GM18507 (cell line): Measurements from ENCODE around the gene DPYD.
"Not testable (repeated sequence)": the region's sequence is repeated elsewhere in the genome, so short reads cannot be mapped to it uniquely, and the experiment has no call there.

Experiments
- DNase-seq: peaks from one replicate; pipeline ENCODE4 v3.0.0; 2011; ENCODE audit warnings: low read depth; ENCODE audit not compliant: insufficient read length; ENCODE audit errors: extremely low spot score
- FAIRE-seq: peaks from 2 replicates; lab custom pipeline; 2011; peaks lifted over from hg19 to GRCh38; lab: Jason Lieb, UNC

DPYD gene

DNA sequence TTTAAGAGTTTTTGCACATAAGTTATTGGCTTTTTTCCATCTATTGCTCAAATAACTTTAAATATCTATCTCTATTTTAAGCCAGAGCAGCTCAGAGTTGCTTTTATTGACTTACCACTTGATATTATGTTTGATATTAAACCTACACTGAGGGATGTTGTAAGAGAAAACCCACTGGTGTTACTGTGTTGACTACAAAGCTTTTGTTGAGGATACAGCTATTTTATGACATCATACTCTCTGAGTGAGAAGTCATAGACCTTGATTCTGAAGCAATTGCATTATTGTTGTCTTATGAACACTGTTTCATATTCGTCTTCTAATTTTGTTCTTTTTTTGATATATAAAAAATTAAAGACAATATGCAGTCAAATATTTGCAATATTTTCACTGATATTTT is 638.9 kb downstream of the DPYD start:
- no peak for FAIRE-seq
- DNase-seq: no peak

DNA sequence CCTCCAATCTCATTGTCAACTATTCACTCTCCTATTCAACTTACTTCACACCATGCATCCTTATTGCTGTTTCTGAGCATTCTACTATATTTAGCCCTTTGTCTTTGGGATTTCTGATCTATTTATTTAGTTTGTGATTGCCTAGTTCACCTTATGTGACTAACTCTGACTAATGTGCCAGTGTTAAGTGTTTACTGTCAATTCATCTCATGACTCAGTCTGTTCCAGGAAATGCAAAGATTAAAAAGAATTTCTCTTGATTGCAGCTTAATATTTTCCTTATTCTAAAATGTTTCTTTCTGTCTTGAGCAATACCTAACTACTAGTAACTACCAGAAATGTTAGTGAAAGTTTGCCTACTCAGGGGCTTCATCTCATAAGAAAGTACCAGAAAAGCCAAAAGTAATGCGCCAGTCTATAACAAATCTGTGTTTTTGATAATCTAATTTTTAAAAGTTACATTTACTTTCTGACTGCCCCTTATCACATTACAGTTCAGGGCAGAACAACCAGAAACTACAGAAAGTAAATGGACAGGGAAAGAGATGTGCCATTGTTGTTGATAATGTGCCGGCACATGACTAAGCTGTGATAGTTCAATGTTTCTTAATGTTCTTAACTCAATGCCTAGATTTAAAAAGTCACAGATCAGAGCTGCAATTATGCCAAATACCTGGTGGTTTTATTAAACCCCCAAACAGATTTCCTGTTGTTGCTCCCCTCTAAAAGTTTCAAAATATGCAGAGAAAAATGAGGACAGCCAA is 642.8 kb downstream of the DPYD start:
- no peak for DNase-seq
- FAIRE-seq: no peak

DNA sequence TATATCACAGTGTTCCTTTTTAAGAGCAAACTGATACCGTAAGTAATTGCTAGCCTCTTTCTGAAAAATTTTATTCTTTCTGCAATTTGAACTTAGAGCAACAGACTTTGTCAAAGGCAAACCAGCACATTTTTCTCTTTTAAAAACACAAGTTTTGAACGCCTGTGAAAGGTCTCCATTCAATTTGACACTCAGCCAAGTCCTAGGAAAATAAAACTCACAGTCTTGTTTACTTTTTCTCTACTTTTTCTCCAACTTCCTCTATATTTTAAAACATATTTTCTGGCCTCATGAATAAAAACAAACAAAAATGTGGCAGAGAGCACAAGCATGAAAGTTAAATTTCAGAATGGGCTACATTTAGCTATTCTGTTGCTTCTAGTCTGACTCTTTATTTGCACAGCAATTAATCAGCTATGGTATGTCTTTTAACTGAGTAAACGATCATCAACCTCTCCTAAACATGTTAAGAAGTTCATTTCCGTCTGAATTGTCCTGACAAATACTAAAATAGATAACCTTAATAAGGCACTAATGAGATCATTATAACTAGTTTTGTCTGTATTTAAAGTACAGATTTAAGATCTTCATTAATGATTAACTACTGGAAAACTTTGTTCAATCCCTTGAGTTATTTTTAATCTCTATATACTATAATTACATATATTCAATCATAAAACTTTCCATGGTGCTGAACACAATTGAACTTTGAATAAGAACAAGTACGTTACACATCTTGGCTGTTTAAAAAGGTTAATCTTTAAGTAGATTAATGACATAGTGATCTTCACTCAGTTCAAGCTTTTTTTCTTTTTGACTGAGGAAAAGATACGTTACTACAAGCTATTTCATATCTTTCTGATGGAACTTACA is 648.7 kb downstream of the DPYD start:
- FAIRE-seq: no peak
- DNase-seq: no peak

DNA sequence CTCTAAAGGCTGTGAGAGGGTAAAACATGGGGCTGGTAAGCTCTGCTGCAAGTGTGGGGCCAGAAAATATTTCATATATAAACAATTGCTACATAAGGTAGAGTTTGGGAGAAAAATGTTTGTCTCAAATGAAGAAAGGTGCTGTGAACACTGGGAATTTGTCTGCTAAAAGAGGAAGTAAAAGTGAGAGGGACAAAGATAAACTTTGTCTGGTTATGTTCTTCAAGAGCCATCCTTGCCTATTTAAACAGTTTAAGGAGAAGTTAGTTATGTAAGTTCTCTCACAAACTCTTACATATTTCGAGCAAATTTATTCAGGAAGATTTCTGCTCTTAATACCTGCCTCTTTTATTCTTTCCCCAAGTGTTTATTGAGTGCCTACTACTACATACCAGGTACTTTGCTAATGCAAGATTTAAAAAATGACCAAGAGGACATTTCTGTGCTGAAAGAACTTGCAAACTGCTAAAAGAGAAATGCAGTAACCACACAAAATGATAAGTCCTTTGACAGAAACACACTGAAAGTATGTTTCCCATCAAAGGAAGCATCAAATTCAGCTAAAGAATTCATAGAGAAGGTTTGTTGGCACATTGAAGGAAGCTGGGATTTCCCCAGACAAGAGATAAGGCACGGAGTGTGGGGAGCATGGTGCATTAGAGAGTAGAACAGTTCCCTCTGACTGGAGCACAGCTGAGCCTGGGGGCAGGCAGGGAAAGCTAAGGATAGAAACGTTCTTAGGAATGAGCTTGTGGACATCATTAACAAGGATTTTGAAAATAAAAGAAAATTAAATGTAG is 650.1 kb downstream of the DPYD start:
- FAIRE-seq: no peak
- DNase-seq: no peak

DNA sequence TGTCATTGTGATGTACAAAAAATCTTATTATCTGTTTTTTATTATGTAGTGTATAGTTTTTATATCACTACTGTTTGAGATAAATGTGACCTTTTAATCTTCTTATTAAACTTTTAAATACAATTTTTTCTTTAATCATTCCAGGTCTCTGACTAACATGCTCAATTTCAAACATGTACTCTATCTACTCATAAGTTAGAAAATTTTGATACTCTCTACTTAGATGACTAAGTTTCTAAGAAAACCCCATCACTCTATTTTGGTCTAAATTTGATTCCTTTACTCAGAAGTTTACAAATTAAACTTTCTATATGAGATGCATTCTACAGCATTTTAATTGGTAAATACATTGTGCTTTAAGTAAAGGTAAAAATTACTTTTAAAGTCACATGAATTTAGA is 655.2 kb downstream of the DPYD start:
- FAIRE-seq: no peak

DNA sequence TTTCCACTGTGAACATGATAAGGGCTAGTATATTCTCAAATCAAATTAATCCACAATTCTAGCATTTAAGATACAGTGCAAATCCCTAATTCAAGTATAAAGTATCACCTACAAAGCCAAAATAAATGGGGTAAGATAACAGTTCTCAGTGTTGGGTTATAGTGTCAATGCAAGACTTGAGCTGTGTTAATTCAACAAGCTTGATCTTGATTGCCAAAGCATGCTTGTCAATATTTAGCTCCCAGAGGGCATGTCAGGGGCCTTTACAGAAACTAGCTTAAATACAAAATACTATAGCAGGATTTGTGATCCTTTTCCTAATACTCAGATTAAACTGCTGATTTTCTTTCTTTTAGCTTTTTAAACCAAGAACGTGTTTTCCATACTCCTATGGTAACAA is 658.0 kb downstream of the DPYD start:
- FAIRE-seq (no peak), DNase-seq (no peak)

More for the DNA sequence above, 655.2 kb downstream of the DPYD start:
- DNase-seq: no peak

DNA sequence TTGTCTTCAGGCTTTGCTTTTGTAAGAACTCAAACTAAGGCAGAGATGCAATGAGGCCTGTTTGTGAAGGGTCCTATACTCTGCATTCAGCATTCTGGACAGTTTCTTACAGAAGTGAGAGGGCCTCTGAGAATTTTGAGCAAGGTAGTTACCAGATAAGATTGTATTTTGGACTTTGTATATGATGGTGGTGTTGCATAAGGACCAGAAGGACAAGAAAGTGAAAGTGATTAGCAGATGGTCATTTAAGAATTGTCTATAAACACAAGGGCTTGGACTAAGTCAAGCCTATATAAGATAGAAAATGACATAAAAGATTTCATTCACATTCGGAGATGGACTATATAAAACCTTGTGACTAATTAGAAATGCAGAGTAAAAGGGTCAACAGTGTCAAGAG is 662.2 kb downstream of the DPYD start:
- DNase-seq (no peak), FAIRE-seq (no peak)

DNA sequence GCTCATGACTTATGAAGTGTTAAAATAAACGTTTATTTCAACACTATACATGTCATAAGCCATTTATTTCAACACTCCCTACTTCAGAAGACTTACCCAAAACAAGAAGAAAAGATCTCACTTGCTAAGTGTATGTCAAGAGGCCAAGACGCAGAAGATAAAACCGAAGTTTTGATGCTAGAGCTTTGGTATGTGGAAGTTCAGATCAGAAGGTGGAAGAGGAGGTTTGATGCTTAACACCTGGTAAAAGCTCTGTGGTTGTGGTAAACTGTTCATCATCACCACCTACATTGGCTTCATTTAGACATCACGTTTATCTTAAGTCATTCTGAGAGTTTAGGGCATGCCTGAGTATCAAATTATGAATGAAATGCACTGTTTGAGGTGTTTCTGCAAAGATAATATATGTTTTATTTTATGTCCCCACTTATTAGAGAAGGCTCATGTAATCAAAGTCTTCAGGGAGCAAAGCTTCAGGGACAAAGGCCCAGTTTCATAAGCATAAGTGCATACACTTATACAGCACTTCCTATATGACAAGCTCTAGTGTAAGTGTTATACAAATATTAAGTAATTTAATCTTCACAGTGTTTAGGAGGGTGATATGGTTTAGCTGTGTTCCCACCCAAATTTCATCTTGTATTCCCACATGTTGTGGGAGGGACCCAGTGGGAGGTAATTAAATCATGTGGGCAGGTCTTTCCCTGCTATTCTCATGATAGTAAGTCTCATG is 665.9 kb downstream of the DPYD start:
- DNase-seq (no peak), FAIRE-seq (no peak)

DNA sequence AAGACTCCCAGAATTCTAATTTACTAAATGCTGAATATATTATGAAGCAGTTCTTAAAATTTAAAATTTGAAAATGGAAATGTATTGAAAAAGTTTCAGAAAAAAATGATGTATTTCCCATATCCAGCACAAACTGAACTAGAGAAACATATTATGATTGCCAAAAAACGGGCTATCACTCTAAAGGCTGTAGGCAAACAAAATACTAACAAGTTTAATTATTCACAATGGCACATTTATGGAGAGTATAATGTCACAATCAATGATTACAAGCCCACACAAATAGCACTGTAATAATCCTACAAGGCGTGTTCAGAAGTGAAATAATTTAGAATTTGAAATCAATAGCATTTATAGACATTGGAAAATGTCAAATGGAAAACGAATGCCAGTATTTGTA is 667.9 kb downstream of the DPYD start:
- DNase-seq (no peak), FAIRE-seq (no peak)

DNA sequence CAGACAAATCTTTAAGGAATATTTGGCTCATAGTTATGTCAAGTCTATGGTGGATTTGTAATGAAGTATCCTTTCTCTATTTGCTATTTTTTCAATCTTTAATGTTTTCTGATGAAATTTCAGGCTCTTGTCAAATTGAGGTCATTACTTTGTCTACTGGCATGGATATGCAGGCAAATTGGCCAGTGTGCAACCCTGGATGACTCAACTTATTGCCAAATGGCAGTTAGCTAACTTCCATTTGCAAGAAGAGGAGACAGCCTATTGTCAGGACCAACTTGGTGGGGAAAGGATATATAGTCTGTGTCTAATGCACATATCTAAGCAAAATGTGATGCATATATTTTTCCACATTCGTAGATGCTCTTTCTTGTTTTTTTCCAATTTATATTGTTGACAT is 668.8 kb downstream of the DPYD start:
- DNase-seq (no peak), FAIRE-seq (no peak)

DNA sequence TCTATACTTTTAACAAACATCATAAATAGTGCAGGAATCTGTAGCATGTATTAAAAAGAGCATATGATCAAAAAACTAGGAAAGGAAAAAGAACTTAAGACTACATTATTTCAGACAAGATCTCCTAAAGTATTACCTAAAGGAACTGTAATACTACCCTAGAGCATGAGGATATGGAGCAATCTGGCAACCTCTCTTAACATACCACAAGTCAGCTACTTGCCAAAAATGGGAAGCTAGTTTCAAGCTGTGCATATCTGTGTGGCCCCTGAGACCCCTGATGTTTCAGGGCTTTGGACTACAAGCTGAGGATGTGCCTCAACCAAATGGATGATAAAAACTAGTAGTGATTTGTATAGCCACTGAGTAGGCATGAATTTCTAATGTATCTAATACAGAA is 673.6 kb downstream of the DPYD start:
- FAIRE-seq (no peak), DNase-seq (no peak)

DNA sequence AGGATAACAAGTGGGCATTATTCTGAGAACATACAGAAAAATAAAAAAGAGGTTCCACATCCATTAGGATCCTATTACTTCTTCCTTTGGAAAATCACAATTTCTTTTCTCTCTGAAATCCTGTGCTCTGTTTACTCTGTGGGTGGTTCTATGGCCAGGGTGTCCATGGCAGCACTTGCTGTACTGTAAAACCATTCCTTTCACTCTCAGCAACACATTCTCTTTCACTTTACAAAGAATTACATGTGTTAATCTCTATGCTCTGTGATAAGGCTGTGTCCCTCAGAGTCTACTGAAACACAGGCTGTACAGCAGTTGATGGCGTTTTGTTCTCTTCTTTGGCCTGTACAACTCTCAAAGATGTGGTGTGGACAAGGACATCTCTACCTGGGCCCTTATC is 675.2 kb downstream of the DPYD start:
- no peak for FAIRE-seq

DNA sequence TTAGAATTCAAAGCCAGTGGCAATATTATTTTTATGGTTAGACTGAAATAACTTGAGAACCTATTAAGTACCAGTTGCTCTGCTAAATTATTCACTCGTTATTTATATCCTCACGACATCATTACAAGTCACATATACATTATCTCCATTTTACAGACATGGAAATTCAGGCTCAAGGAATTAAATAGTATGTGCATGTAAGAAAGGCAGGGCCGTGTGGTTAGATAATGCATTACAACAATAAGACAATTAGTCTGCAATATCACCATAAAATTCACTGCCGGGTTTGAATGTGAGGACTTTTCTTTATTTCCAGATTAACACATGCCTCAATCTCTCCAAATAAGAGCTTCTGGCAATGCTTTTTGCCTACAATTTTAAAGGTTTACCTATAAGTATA is 675.8 kb downstream of the DPYD start:
- no peak for FAIRE-seq

More for the DNA sequence above, 675.2 kb downstream of the DPYD start:
- no peak for DNase-seq

DNA sequence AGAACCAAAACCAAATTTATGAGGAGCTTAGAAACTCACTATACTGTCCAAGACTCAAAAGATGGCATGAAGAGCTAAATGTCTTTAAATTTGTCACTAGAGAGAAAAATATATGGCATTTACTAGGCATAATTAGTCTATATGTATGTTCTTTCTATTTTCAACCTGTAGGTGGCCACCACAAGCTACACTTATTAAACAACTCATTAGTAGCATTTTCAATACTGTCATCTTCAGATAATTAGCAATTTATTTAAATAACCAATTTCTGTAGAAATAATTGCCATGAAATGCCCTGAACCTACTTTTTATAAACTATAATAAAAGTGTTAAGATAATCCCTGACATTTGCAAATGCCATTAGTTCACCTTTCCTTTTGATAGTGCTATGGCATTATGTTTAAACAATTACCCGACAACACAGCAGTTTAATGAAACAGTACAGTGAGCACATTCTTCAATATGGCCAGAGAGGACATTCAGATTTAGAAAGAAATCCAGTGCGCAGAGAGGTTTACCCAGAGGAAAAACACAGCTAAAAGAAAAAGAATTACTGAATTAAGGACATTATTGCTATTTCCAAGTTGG is 676.8 kb downstream of the DPYD start:
- FAIRE-seq (no peak), DNase-seq (no peak)

More for the DNA sequence above, 675.8 kb downstream of the DPYD start:
- DNase-seq: no peak

DNA sequence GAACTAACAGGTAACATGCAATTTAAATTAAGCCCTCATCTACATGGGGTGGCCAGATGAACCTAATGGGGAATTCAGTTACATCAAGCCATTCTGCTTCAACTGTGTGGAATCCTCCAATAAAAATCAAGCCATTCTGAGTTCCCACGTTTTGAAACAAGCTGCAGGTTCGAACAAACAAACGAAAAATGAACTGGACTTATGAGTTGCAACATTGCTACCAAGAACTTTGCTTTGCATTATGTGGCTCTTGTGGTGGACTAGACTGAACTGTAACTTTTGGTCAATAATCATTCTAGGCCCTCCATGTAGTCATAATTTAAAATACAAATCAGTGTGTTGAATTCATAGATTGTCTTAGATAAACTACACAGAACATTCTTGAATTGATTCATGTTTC is 682.0 kb downstream of the DPYD start:
- FAIRE-seq: no peak
- DNase-seq: no peak

DNA sequence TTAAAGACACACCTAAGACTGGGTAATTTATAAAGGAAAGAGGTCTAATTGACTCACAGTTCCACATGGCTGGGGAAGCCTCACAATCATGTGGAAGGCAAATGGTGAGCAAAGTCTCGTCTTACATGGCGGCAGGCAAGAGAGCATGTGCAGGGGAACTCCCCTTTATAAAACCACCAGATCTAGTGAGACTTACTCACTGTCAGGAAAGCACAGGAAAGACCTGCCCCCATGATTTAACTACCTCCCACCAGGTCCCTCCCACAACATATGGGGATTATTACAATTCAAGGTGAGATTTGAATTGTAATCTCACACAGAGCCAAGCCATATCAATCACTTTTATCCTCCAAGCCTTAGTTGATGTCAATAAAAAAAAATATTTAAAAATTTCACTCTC is 689.5 kb downstream of the DPYD start:
- not testable (repeated sequence) for FAIRE-seq, DNase-seq

DNA sequence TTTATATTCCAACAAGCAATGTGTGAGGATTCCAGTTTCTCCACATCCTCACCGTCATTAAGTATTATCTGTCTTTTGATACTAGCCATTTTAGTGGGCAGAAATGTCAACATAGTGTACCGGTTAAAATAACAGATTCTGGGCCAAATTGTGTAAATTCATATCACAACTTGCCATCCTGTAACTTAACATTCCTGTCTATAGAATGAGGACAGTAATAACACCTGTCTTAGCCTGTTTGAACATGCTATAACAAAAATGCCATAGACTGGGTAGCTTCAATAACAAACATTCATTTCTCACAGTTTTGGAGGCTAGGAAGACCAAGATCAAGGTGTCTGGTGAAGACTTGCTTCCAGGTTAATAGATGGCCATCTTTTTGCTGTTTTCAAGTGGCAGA is 708.2 kb downstream of the DPYD start:
- FAIRE-seq: no peak
- DNase-seq: no peak

DNA sequence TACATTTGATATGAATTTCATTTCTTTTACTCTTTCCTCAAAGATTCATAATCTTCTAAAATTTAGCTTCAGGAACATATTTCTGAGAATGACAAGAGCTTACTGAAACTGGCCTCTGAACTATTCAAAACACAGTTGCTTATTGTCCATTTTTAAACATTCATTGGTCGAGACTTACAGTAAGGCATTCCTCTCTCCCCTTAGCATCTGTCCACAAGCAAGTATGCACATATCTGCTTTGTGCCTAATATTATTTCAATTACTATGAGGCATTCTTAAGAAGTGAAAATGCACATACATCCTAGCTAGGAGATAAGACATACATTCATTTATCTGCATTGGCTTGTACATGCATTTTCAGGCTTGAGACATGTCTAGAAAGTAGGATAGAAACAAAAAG is 710.5 kb downstream of the DPYD start:
- no peak for FAIRE-seq
- no peak for DNase-seq

DNA sequence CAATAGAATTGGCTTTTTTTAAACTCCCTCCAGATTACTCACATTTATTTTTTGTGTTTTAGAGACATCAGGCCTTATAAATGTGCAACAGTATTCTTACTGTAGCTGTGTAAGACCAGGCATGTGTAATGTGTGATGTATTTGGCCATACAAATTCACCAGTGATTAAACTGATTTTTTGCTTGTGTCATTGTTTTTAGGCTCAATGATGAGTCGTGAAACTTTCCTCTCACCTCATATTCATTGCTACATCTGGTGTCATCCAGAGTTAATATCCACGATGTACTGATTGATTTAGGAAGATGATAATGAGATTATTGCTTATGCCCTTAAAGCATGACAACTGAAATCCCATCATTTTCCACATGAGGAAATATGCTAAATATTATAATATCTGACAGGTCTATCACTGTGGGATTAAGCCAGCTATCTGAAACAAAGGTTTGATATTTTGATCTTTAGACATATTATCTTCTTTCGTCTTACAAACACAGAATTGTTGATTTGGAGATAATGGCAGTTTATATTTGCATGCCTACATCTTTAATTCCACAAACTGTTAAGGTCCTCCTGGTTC is 711.4 kb downstream of the DPYD start:
- DNase-seq (no peak), FAIRE-seq (no peak)
